ENCODE measurements around the gene MYD88. TPM values are rescaled to one million over a fixed set of nuclear protein-coding genes. Genes with fewer than 3 reads are reported as not detected.

Gene MYD88
- polyA plus RNA-seq, 6 donors from 2014 or later = 82.4 to 136 (median 102) TPM

DNA sequence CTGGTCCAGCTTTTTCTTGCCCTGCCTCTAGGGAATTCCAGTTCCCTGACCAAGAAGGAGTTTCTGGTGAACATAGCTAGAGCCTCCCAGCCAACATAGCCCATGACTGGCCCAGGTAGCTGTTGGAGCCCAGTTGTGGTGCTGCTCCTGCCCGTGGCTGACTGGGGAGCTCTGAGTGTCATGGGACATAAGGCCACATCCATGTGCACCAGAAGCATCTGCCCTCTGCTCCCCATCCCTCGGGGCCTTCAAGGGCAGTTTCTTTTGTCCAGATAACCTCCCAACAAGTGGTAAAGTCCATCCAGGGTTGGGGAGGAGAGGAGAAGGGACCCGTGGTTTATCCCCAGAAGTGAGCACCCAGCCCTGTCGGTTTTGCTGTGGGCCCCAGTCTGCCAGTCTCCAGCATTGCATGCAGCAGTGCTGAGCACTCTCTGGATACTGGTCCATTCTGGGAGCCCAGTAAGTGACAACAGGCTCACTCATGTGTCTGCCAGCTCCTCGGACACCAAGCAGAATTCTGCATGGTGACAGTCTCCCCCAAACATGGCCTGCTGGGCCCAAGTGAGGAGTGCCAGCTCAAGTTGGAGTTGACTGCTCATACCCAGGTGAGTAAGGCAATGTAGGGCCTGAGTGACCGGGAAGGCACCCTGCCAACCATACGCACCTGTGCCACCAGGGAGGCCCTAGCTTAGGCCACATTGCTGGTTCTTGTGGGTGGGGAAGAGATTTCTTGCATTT is 30.4 kb upstream of the MYD88 start:
- H3K27me3 Mint-ChIP-seq = peaks cover 4 to 14% (median 12%) of the 10 kb centered on the region in 3 donors
- DNase-seq (no peak), ATAC-seq (ENCODE audit: low read depth in 2 of 2) (no peak)
- H3K36me3 Mint-ChIP-seq = peaks cover 5 to 18% of the 10 kb centered on the region in 2 donors
- H3K27ac Mint-ChIP-seq = peak overlapping the region in 1 of 6 donors; percentile 26
- peaks cover 8 to 19% (median 11%) of the 10 kb centered on the region in 7 donors for H3K9me3 Mint-ChIP-seq
- H3K4me1 Mint-ChIP-seq = peaks cover 0 to 3% (median 1%) of the 10 kb centered on the region in 3 donors
- H3K4me3 Mint-ChIP-seq = no peak overlapping the region

DNA sequence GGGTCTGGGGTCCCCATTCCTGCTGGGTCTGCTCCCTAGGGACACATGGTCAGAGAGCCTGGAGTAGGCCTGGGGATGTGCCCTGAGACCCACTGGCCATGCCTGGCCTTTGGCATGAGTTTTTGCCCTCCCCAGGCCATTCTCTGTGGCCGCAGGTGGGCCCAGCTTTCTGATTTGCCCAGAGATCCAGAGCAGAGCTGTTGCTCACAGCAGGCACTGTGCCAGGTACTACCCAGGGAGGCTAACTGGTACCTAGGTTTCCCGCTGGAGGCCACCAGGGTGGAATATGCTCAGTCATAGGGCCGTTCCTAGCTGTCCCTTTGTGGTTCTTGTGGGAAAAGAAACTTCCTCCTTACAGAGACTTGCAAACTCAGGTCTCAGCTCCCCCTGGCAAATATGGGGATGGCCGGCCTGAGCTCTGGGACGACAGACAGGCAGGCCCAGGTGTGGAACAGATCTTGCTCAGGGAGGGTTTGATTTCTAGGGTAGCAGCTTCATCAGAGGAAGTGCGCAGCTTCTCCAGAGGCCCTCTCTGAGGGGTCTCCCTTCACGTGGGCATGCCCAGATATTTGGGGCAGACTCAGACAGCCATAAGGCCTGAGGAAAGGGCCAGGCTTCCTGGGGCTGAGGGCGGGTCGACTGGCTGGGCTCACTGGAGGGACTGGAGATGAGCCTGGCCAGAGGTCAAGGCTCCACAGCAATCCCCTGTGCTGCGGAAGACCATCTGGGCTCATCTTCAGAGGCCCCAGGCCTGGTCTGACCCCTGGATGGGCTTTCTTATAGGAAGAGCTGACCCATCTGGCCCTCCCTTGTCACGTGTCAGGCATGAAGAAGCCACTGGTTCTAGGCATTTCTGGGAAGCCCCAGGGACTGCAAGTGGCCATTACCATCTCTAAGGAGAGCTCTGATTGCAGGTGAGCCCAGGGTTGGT is 29.5 kb upstream of the MYD88 start:
- peaks cover 6 to 19% (median 11%) of the 10 kb centered on the region in 7 donors for H3K9me3 Mint-ChIP-seq
- no peaks in the 10 kb centered on the region for H3K4me1 Mint-ChIP-seq
- no peak for DNase-seq
- peaks cover 4 to 14% (median 12%) of the 10 kb centered on the region in 3 donors for H3K27me3 Mint-ChIP-seq
- peaks cover 5 to 18% of the 10 kb centered on the region in 2 donors for H3K36me3 Mint-ChIP-seq
- no peak for ATAC-seq (ENCODE audit: low read depth in 2 of 2)
- peak overlapping the region in 1 of 6 donors; percentile 34 for H3K27ac Mint-ChIP-seq
- no peak overlapping the region for H3K4me3 Mint-ChIP-seq

DNA sequence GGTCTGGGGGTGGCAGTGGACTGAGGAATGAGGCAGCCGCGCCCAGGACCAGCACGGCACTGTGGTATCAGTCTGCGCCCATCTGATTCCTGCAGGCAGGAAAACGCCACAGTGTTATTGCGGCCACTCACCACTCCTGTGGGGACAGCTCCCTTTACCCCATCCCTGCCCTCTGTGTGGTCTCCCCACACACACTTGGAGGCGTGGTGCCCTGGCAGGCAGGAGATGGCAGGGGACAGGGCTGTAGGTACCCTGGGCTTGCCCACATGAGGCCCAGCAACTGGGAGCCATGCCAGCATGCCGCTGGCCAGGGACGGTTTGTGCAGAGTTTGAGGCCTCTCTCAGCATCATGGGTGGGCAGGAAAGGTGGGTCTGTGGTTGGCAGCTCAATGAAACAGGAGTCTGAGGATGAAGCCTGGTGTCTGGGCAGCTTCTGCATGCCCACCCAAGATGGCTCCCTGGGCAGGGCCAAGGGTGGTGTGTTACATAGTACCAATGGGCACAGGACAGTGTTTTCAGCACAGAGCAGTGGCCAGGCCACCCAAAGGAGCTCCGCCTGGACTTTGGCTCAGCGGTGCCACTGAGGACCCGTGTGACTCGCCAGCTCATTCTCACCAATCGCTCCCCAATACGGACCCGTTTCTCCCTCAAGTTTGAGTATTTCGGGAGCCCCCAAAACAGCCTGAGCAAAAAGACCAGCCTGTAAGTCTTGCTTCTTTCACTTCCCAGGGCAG is 28.7 kb upstream of the MYD88 start:
- H3K27ac Mint-ChIP-seq = no peak overlapping the region
- no peak overlapping the region for H3K4me3 Mint-ChIP-seq
- H3K36me3 Mint-ChIP-seq = peaks cover 1 to 13% of the 10 kb centered on the region in 2 donors
- ATAC-seq (ENCODE audit: low read depth in 2 of 2) (no peak), DNase-seq (no peak)
- H3K4me1 Mint-ChIP-seq = peaks cover 1 to 5% (median 3%) of the 10 kb centered on the region in 3 donors
- H3K27me3 Mint-ChIP-seq = peaks cover 4 to 13% (median 7%) of the 10 kb centered on the region in 3 donors
- peaks cover 6 to 15% (median 9%) of the 10 kb centered on the region in 7 donors for H3K9me3 Mint-ChIP-seq

DNA sequence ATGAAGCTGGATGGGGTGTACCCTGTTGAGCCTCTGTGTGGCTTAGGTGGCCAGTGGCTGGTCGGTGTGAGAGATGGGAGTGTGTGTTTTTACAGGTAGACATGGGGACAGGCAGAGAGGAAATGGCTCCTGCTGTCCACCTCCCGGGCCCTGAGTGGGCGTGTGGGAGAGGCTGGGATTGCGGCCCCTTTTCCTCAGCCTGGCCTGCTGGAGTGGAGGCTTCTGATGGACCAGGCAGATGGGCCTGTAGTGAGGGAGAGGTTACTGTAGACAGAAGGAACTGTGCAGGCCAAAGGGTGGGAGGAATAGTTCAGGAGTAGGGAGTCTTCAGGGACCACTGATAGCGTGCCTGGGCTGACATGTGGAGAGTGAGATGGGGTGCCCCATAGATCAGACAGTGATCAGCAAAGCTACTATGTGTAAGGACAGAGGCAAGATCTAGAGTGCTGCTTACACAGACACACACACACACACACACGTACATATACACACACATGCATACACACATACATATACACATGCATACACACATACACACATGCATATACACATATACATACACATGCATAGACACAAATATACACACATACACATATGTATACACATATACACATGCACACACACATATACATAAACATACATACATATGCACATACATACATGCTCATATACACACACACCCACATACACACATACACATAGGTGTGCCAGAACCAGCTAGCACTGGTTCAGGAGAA is 28.0 kb upstream of the MYD88 start:
- peaks cover 8 to 13% (median 10%) of the 10 kb centered on the region in 3 donors for H3K4me1 Mint-ChIP-seq
- H3K36me3 Mint-ChIP-seq = peaks cover 0 to 6% of the 10 kb centered on the region in 2 donors
- H3K27ac Mint-ChIP-seq = no peak overlapping the region
- no peak for DNase-seq
- H3K4me3 Mint-ChIP-seq = no peak overlapping the region
- H3K27me3 Mint-ChIP-seq = peaks cover 0 to 6% (median 4%) of the 10 kb centered on the region in 3 donors
- H3K9me3 Mint-ChIP-seq = peaks cover 3 to 8% (median 4%) of the 10 kb centered on the region in 7 donors
- no peak for ATAC-seq (ENCODE audit: low read depth in 2 of 2)

DNA sequence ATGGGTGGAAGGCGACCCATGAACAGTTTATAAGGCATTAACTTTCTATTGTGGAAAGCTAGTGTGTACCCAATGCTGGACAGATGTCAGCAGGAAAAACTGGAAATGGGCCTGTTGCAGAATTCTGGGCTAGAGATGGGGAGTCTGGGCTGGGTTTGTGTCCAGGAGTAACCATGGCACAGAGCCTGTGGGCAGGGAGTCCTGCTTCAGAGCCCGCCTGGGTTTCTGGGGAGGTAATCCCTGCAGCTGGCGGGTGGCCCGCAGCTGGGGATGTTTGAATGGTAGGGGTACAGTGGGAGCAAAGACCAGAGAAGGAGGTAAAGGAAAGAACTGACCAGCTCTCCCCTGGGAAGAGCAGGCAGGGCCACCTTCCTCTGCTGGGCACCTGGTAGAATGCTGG is 27.3 kb upstream of the MYD88 start:
- no peak overlapping the region for H3K27ac Mint-ChIP-seq
- H3K9me3 Mint-ChIP-seq = peaks cover 0 to under 1% (median 0%) of the 10 kb centered on the region in 7 donors
- H3K36me3 Mint-ChIP-seq = no peaks in the 10 kb centered on the region
- no peak overlapping the region for H3K4me3 Mint-ChIP-seq
- no peak for DNase-seq
- ATAC-seq (ENCODE audit: low read depth in 2 of 2) = no peak
- H3K4me1 Mint-ChIP-seq = peaks cover 14 to 19% (median 17%) of the 10 kb centered on the region in 3 donors
- peaks cover 0 to 4% (median 0%) of the 10 kb centered on the region in 3 donors for H3K27me3 Mint-ChIP-seq

DNA sequence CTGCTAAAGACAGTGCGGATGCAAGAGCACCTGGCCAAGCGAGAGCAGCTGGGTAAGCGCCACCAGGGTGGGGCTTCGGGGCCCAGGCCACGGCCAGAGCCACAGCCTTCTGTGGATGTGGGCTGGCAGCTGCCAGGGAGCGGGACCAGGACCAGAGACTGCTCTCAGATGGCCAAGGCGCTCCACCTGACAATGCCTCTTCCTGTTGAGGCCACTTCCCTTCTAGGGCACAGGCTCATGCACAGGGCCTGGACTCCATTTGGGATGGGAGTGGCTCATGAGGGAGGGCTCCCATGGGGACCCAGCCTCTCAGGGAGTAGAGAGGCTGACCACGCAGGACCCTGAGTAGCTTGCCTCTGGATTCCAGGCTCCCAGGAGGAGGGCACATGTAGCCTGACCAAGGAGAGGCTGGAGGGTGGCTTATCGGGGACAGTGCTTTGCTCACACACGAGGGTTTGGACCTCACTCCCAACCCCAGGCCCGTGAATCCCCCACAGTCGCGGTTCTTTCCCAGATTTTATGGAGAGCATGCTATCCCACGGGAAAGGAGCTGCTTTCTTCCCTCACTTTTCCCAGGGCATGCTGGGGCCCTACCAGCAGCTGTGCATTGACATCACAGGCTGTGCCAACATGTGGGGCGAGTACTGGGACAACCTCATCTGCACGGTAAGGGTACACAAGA is 26.6 kb upstream of the MYD88 start:
- Mint-ChIP-seq H3K36me3 (no peaks in the 10 kb centered on the region), H3K4me1 (peaks cover 14 to 20% (median 19%) of the 10 kb centered on the region in 3 donors)
- no peak for ATAC-seq (ENCODE audit: low read depth in 2 of 2)

DNA sequence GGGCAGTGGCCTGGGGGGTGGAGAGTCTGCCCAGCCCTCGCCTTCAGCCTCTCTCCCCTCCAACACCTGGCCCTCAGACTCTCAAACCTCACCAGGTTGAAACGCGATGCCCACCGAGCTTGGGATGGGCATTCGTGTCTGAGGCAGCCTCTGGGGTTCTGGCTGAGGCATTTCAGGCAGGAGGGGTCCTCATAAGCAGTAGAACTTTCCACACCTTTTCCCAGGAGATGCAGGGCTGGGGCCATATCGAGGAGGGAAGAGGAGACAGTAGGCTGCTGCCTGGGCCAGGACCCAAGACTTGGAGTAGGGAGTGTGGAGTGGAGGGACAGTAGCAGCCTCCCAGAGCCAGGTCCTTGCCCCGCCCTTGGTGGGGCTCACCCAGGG is 26.1 kb upstream of the MYD88 start:
- peak overlapping the region in 1 of 6 donors; percentile 72 for H3K27ac Mint-ChIP-seq
- peaks cover 14 to 20% (median 19%) of the 10 kb centered on the region in 3 donors for H3K4me1 Mint-ChIP-seq
- H3K36me3 Mint-ChIP-seq = no peaks in the 10 kb centered on the region
- no peaks in the 10 kb centered on the region for H3K9me3 Mint-ChIP-seq
- no peak for DNase-seq
- H3K4me3 Mint-ChIP-seq = peak overlapping the region in 1 of 8 donors; percentile 51
- no peak for ATAC-seq (ENCODE audit: low read depth in 2 of 2)
- H3K27me3 Mint-ChIP-seq = peaks cover 0 to 2% (median 0%) of the 10 kb centered on the region in 3 donors

More for the DNA sequence above, 26.6 kb upstream of the MYD88 start:
- DNase-seq = no peak
- no peaks in the 10 kb centered on the region for H3K9me3 Mint-ChIP-seq
- H3K27me3 Mint-ChIP-seq = peaks cover 0 to 4% (median 0%) of the 10 kb centered on the region in 3 donors
- H3K4me3 Mint-ChIP-seq = no peak overlapping the region
- H3K27ac Mint-ChIP-seq = no peak overlapping the region

DNA sequence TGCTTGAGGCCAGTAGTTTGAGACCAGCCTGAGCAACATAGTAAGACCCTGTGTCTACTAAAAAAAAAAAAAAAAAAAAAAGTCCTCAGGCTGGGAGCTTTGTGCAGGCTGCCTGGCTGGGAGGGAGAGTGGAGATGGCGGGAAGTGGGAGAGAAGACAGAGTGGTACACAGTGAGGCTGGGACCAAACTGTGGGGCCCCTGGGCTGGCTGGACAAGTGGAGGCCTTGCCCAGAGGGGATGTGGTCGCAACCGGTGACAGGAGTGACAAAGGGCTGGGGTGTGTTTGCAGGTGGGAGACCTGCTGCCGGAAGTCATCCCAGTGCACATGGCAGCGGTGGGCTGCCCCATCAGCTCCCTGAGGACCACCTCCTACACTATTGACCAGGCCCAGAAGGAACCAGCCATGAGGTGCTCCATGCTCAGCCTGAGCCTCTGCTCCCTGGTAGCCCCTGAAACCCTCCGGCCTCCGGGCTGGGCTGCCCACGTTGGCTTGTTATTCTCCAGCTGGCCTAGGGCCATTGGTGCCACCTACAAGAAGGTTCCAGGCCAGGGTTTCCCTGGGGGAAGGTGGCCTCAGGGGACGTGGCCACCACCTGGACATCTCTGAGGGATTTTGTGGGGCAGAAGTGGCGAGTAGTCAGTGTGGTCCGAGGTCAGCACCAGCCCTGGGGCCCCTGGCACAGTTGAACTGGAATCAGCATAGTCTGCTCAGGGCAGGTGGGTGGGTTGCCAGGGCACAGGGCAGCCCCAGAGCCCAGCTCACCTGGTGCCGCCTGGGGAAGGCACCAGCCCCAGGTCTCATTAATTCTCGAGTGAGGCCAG is 24.2 kb upstream of the MYD88 start:
- DNase-seq (no peak), ATAC-seq (ENCODE audit: low read depth in 2 of 2) (peak in 1 of 2 donors; percentile 3)
- H3K27me3 Mint-ChIP-seq = no peaks in the 10 kb centered on the region
- H3K9me3 Mint-ChIP-seq = no peaks in the 10 kb centered on the region
- H3K4me3 Mint-ChIP-seq = peak overlapping the region in 2 of 8 donors; percentile 40 to 48
- H3K27ac Mint-ChIP-seq = peak overlapping the region in 2 of 6 donors; percentile 34 to 76
- no peaks in the 10 kb centered on the region for H3K36me3 Mint-ChIP-seq
- peaks cover 20 to 32% (median 22%) of the 10 kb centered on the region in 3 donors for H3K4me1 Mint-ChIP-seq

DNA sequence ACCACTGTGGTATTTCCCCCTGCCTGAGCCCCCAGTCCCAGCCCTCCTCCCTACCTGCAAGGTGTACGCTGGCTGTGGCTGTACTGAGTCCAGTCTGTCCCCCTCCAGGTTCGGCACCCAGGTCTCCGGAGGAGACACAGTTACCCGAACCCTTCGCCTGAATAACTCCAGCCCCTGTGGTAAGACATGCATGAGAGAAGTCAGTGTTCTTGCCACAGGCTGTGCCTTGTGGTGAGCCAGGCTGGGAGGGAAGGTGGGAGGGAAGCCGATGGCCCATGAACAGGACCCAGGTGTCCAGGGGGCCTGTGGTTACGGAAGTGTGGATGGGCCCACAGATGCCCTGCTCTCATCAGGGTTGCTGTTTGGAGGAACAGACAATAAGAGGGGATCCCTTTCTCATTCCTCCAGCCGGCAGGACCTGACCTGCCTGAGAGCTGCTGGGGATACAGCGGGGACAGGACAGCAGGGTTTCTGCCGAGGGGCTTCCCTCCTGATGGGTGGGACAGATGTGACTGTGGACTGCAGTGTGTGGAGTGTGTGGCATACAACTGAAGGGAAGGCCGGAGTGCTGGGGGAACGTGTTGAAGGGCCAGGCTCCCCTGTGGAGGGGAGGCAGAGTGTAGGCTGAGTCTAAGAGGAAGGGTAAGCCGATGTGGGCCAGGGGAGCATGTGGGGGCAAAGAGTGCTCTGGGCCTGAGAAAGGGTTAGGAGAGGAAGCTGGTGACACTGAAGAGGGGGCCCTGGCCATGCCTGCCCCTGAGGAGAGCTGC is 23.4 kb upstream of the MYD88 start:
- peaks cover 20 to 32% (median 22%) of the 10 kb centered on the region in 3 donors for H3K4me1 Mint-ChIP-seq
- no peaks in the 10 kb centered on the region for H3K9me3 Mint-ChIP-seq
- ATAC-seq (ENCODE audit: low read depth in 2 of 2) (peak; percentile 53 to 54), DNase-seq (peak; percentile 31)
- H3K27ac Mint-ChIP-seq = peak overlapping the region in 4 of 6 donors; percentile 41 to 94 (median 66)
- H3K36me3 Mint-ChIP-seq = no peaks in the 10 kb centered on the region
- H3K27me3 Mint-ChIP-seq = no peaks in the 10 kb centered on the region
- H3K4me3 Mint-ChIP-seq = peak overlapping the region in 4 of 8 donors; percentile 25 to 85 (median 52)

DNA sequence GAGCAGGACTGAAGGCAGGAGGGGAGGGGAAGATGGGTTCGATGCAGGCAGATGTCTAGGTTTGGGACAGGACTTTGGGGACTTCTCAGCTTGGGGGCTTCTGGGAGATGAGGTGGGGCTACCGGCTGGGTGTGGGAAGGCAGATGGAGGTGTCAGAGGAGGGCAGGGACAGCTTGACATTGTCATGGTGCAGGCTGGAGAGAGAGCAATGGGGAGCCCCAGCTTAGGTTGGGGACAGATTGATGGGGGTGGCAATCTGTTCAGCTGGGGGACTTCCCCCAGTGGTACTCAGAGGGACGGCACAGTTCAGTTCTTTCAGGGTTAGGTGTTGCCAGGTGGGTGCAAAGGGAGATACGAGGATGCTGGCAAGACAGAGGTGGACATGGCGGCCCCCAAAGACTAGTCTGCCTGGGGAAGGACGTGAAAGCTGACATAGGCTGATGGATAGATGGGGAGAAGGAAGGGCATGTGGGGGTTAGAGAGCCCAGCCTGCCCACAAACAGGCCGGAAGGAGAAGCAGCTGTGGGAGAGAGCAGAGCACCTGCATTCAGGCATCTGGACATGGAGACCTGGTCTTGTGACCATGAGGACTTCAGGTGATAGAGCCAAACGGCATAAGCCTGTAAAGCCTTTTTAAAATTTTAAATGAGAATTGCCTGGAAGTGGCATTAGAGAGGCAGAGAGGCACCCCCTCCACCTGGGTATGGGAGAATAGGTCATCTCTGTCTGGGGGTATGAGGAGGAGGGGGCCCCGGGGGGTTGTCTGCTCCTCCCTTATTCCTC is 22.6 kb upstream of the MYD88 start:
- Mint-ChIP-seq H3K27me3 (no peaks in the 10 kb centered on the region), H3K9me3 (no peaks in the 10 kb centered on the region), H3K27ac (peak overlapping the region in 3 of 6 donors; percentile 41 to 94 (median 80)), H3K4me3 (peak overlapping the region in 4 of 8 donors; percentile 8 to 85 (median 36)), H3K36me3 (peaks cover 0 to 6% of the 10 kb centered on the region in 2 donors), H3K4me1 (peaks cover 22 to 32% (median 23%) of the 10 kb centered on the region in 3 donors)
- ATAC-seq (ENCODE audit: low read depth in 2 of 2) (peak in 1 of 2 donors; percentile 44), DNase-seq (no peak)

Measured in naive B cell (primary cell).